ENCODE measurements around the gene CLDN3. TPM values are rescaled to one million over a fixed set of nuclear protein-coding genes. Genes with fewer than 3 reads are reported as not detected.
"Not testable (repeated sequence)": the region's sequence is repeated elsewhere in the genome, so short reads cannot be mapped to it uniquely, and the experiment has no call there.

The CLDN3 gene
- total RNA-seq, 1 experiment from 2014 or later = not detected

DNA sequence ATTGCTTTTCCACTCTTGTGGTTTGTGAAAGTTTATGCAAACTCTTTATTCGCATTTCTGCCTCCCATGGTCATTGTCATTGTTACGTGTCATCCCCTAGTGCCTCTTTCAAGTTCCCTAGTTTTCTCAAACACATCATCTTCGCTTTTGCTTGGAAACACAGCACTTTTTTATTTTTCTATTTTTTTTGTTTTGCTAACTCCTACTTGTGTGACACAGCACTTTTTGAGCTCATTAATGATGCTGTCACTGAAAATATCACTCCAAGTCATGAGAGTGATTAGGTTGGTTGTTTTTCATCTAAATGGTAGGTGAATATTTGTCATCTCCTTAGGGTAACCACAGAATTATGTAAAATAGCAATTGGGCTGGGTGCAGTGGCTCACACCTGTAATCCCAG, 42.1 kb downstream of the CLDN3 start:
- TF ChIP-seq, protein P1, sequence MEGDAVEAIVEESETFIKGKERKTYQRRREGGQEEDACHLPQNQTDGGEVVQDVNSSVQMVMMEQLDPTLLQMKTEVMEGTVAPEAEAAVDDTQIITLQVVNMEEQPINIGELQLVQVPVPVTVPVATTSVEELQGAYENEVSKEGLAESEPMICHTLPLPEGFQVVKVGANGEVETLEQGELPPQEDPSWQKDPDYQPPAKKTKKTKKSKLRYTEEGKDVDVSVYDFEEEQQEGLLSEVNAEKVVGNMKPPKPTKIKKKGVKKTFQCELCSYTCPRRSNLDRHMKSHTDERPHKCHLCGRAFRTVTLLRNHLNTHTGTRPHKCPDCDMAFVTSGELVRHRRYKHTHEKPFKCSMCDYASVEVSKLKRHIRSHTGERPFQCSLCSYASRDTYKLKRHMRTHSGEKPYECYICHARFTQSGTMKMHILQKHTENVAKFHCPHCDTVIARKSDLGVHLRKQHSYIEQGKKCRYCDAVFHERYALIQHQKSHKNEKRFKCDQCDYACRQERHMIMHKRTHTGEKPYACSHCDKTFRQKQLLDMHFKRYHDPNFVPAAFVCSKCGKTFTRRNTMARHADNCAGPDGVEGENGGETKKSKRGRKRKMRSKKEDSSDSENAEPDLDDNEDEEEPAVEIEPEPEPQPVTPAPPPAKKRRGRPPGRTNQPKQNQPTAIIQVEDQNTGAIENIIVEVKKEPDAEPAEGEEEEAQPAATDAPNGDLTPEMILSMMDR (IDR thresholded peaks at IDR 0.05; ENCODE audit: unreplicated experiment) = no peak
- H3K4me3 Mint-ChIP-seq (ENCODE audit: unreplicated experiment) = no peak overlapping the region
- BruUV-seq (replicated peaks) = no TSS peak
- H3K27ac Mint-ChIP-seq (ENCODE audit: low read depth, unreplicated experiment) = no peak overlapping the region
- H3K9me3 Mint-ChIP-seq (ENCODE audit: unreplicated experiment) = no peaks in the 10 kb centered on the region
- ChIA-PET CTCF (interaction anchor here (0.6 to 10.0 kb wide), 5 partner anchors 117 to 648 kb away, joined by 3 to 67 read pairs (median 5); no protein-coding TSS in a partner anchor), POLR2A (no interaction called here)
- DNase-seq (ENCODE audit: unreplicated experiment) = no peak
- H3K36me3 Mint-ChIP-seq (ENCODE audit: insufficient read depth, unreplicated experiment) = peaks cover 11% of the 10 kb centered on the region
- intact Hi-C loops (cut with micrococcal nuclease) = loop anchor here (5.0 kb wide), 1 partner anchor 61 kb away; the partner anchor contains the start of gene VPS37D
- no peaks in the 10 kb centered on the region for H3K27me3 Mint-ChIP-seq (ENCODE audit: insufficient read depth, unreplicated experiment)
- H3K4me1 Mint-ChIP-seq (ENCODE audit: insufficient read depth, unreplicated experiment) = peaks cover 5% of the 10 kb centered on the region

DNA sequence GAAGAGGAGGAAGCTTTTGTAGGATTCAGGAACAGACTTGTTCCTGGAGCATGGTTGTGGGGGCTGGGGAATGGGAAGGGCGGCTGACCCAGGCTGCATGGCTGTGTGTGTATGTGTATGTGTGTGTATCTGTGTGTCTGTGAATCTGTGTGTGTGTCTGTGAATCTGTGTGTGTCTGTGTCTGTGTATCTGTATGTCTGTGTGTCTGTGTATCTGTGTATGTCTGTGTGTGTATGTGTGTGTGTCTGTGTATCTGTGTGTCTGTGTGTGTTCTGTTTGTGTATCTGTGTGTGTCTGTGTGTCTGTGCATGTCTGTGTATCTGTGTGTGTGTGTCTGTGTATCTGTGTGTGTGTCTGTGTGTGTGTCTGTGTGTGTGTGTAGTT, 44.0 kb downstream of the CLDN3 start:
- POLR2A ChIA-PET = interaction anchor here (0.5 to 2.1 kb wide), 11 partner anchors 9 to 205 kb away, joined by 3 to 13 read pairs (median 4); partner anchors contain the start of gene BAZ1B
- TF ChIP-seq, protein P1 (IDR thresholded peaks at IDR 0.05; ENCODE audit: unreplicated experiment) = no peak
- CTCF ChIA-PET = interaction anchor here (0.5 to 3.8 kb wide), 19 partner anchors 9 to 783 kb away, joined by 3 to 65 read pairs (median 5); no protein-coding TSS in a partner anchor
- no peak overlapping the region for H3K27ac Mint-ChIP-seq (ENCODE audit: low read depth, unreplicated experiment)
- no peak for DNase-seq (ENCODE audit: unreplicated experiment)
- no peak overlapping the region for H3K4me3 Mint-ChIP-seq (ENCODE audit: unreplicated experiment)
- no peaks in the 10 kb centered on the region for H3K27me3 Mint-ChIP-seq (ENCODE audit: insufficient read depth, unreplicated experiment)
- intact Hi-C loops (cut with micrococcal nuclease) = loop anchor here (5.0 kb wide), 1 partner anchor 59 kb away; the partner anchor contains the start of gene VPS37D
- H3K4me1 Mint-ChIP-seq (ENCODE audit: insufficient read depth, unreplicated experiment) = peaks cover 9% of the 10 kb centered on the region
- H3K36me3 Mint-ChIP-seq (ENCODE audit: insufficient read depth, unreplicated experiment) = peaks cover 5% of the 10 kb centered on the region
- no peaks in the 10 kb centered on the region for H3K9me3 Mint-ChIP-seq (ENCODE audit: unreplicated experiment)
- no TSS peak for BruUV-seq (replicated peaks)

DNA sequence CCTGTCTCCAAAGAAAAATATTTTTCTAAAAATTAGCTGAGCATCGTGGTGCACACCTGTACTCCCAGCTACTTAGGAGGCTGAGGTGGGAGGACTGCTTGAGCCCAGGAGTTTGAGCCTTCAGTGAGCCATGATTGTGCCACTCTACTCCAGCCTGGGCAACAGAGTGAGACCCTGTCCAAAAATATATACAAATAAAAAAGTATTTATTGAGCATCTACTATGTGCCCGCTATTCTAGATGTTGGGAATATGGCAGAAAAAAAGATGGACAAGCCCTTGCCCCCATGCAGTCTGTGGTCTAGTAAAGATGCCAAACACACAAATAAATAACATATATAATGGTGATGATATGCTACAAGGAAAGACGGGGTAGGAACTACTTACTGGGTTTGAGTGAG, 46.3 kb downstream of the CLDN3 start:
- Mint-ChIP-seq H3K4me1 (ENCODE audit: insufficient read depth, unreplicated experiment) (peaks cover 16% of the 10 kb centered on the region), H3K36me3 (ENCODE audit: insufficient read depth, unreplicated experiment) (peaks cover 5% of the 10 kb centered on the region), H3K4me3 (ENCODE audit: unreplicated experiment) (no peak overlapping the region), H3K27me3 (ENCODE audit: insufficient read depth, unreplicated experiment) (no peaks in the 10 kb centered on the region), H3K9me3 (ENCODE audit: unreplicated experiment) (no peaks in the 10 kb centered on the region), H3K27ac (ENCODE audit: low read depth, unreplicated experiment) (no peak overlapping the region)
- no TSS peak for BruUV-seq (replicated peaks)
- TF ChIP-seq, protein P1 (IDR thresholded peaks at IDR 0.05; ENCODE audit: unreplicated experiment) = no peak
- ChIA-PET CTCF (interaction anchor here (0.6 to 3.8 kb wide), 5 partner anchors 33 to 679 kb away, joined by 3 to 65 read pairs (median 3); no protein-coding TSS in a partner anchor), POLR2A (no interaction called here)
- intact Hi-C loops (cut with micrococcal nuclease) = no loop called here
- DNase-seq (ENCODE audit: unreplicated experiment) = no peak

DNA sequence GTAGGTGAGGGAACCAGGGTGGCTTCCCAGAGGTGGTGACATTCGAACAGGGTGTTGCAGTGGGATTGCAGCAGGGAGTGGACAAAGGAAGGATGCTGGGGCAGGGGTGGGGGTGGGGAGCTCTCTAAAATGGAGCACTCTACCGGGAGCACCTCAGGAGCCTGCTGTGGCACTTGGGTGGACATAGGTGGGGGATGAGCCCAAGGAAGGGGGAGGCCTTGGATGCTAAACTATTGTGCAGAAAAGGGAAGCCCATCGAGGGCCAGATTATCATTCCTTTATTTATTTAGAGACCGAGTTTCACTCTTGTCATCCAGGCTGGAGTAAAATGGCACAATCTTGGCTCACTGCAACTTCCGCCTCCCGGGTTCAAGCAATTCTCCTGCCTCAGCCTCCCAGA, 47.3 kb downstream of the CLDN3 start:
- no peak overlapping the region for H3K4me3 Mint-ChIP-seq (ENCODE audit: unreplicated experiment)
- BruUV-seq (replicated peaks) = no TSS peak
- no peak overlapping the region for H3K27ac Mint-ChIP-seq (ENCODE audit: low read depth, unreplicated experiment)
- no peaks in the 10 kb centered on the region for H3K27me3 Mint-ChIP-seq (ENCODE audit: insufficient read depth, unreplicated experiment)
- TF ChIP-seq, protein P1 (IDR thresholded peaks at IDR 0.05; ENCODE audit: unreplicated experiment) = no peak
- no peaks in the 10 kb centered on the region for H3K9me3 Mint-ChIP-seq (ENCODE audit: unreplicated experiment)
- peaks cover 22% of the 10 kb centered on the region for H3K4me1 Mint-ChIP-seq (ENCODE audit: insufficient read depth, unreplicated experiment)
- DNase-seq (ENCODE audit: unreplicated experiment) = no peak
- ChIA-PET CTCF (interaction anchor here (0.6 to 2.1 kb wide), 2 partner anchors 16 to 116 kb away, joined by 3 to 10 read pairs; no protein-coding TSS in a partner anchor), POLR2A (no interaction called here)
- intact Hi-C loops (cut with micrococcal nuclease) = no loop called here
- H3K36me3 Mint-ChIP-seq (ENCODE audit: insufficient read depth, unreplicated experiment) = peaks cover 10% of the 10 kb centered on the region

DNA sequence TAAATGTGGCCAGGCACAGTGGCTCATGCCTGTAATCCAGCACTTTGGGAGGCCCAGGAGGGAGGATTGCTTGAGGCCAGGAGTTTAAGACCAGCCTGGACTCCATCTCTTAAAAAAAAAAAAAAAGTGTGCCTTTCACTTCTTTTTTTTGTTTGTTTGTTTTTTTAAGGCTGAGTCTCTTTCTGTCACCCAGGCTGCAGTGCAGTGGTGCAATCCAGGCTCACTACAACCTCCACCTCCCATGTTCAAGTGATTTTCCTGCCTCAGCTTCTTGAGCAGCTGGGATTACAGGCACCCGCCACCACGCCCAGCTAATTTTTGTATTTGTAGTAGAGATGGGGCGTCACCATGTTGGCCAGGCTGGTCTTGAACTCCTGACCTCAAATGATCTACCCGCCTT, 47.9 kb downstream of the CLDN3 start:
- H3K9me3 Mint-ChIP-seq (ENCODE audit: unreplicated experiment); H3K27me3 Mint-ChIP-seq (ENCODE audit: insufficient read depth, unreplicated experiment); BruUV-seq (replicated peaks); intact Hi-C loops (cut with micrococcal nuclease); H3K4me3 Mint-ChIP-seq (ENCODE audit: unreplicated experiment); H3K27ac Mint-ChIP-seq (ENCODE audit: low read depth, unreplicated experiment); H3K36me3 Mint-ChIP-seq (ENCODE audit: insufficient read depth, unreplicated experiment): not testable (repeated sequence)
- peak; percentile 50 for DNase-seq (ENCODE audit: unreplicated experiment)
- POLR2A ChIA-PET = interaction anchor here (0.7 kb wide), 1 partner anchor 200 kb away, joined by 5 read pairs; the partner anchor contains the start of gene BAZ1B
- CTCF ChIA-PET = interaction anchor here (0.6 to 2.1 kb wide), 4 partner anchors 9 to 115 kb away, joined by 3 to 10 read pairs (median 4); partner anchors contain the start of genes ABHD11 and VPS37D
- peaks cover 26% of the 10 kb centered on the region for H3K4me1 Mint-ChIP-seq (ENCODE audit: insufficient read depth, unreplicated experiment)

All from MCF 10A (cell line).